HEK293 (cell line): ENCODE data around the gene POM121L2.

Source experiments
- CTCF ChIA-PET: fragments of 350-600 bp; formaldehyde crosslinking; extraction: SDS; loops from one replicate; lab custom pipeline; 2021; ENCODE audit warnings: antibody characterized with exemption; lab: Yijun Ruan, JAX
- POLR2A ChIA-PET: fragments of 300-600 bp; formaldehyde crosslinking; extraction: SDS; loops from one replicate; lab custom pipeline; 2020; ENCODE audit warnings: antibody characterized with exemption, inconsistent platforms; lab: Yijun Ruan, JAX
- H3K27ac ChIP-seq: fragments of 200-500 bp; sonication (Bioruptor generic); 2 replicates; pipeline ENCODE4 v1.5.1; 2014; ENCODE audit warnings: low read depth, low read length, control low read depth, inconsistent platforms; ENCODE audit errors: extremely low read depth
- H3K36me3 ChIP-seq, 2 experiments: fragments of 200-500 bp in 1 of 2; sonication (Bioruptor generic) in 1 of 2; 1 replicate in 1 of 2; 2 replicates in 1 of 2; pipeline ENCODE4 v1.5.1; 2014 to 2017; ENCODE audit warnings: inconsistent platforms in 2 of 2, low read length in 2 of 2; ENCODE audit not compliant: control insufficient read depth in 2 of 2, insufficient read depth in 1 of 2
- H3K4me1 ChIP-seq: fragments of 200-500 bp; sonication (Bioruptor generic); 2 replicates; pipeline ENCODE4 v1.5.1; 2014; ENCODE audit warnings: mild to moderate bottlenecking, low read length, inconsistent platforms; ENCODE audit not compliant: control insufficient read depth, insufficient read depth
- H3K4me3 ChIP-seq: 2 replicates; pipeline ENCODE4 v1.5.1; 2011; ENCODE audit warnings: low read depth, mild to moderate bottlenecking, control low read depth, low read length, moderate library complexity
- H3K9me3 ChIP-seq: fragments of 200-500 bp; sonication (Bioruptor generic); 2 replicates; pipeline ENCODE4 v1.5.1; 2014; ENCODE audit warnings: low read depth, low read length, inconsistent platforms; ENCODE audit not compliant: control insufficient read depth, insufficient read depth
- KLF9 ChIP-seq: fragments of 450-650 bp; formaldehyde crosslinking; IDR thresholded peaks from 2 replicates; pipeline ENCODE4 v1.5.1; 2016; ENCODE audit warnings: missing biosample characterization, missing genetic modification characterization, low read depth
- SCRT2 ChIP-seq: fragments of 450-650 bp; formaldehyde crosslinking; IDR thresholded peaks from 2 replicates; pipeline ENCODE4 v1.5.1; 2016; ENCODE audit warnings: missing biosample characterization, missing genetic modification characterization
- ZBTB17 ChIP-seq: fragments of 450-650 bp; formaldehyde crosslinking; IDR thresholded peaks from 2 replicates; pipeline ENCODE4 v1.5.1; 2016; ENCODE audit warnings: missing biosample characterization, missing genetic modification characterization
- ZBTB21 ChIP-seq: fragments of 450-650 bp; formaldehyde crosslinking; IDR thresholded peaks from 2 replicates; pipeline ENCODE4 v1.5.1; 2017; ENCODE audit warnings: missing biosample characterization, missing genetic modification characterization
- ZBTB7A ChIP-seq: fragments of 450-650 bp; formaldehyde crosslinking; IDR thresholded peaks from 2 replicates; pipeline ENCODE4 v1.5.1; 2016; ENCODE audit warnings: low read depth, missing biosample characterization, missing genetic modification characterization
- ZFP41 ChIP-seq: fragments of 450-650 bp; formaldehyde crosslinking; IDR thresholded peaks from 2 replicates; pipeline ENCODE4 v1.5.1; 2016; ENCODE audit warnings: missing biosample characterization, missing genetic modification characterization, borderline replicate concordance
- ZIC2 ChIP-seq: fragments of 450-650 bp; formaldehyde crosslinking; IDR thresholded peaks from 2 replicates; pipeline ENCODE4 v1.5.1; 2016; ENCODE audit warnings: missing biosample characterization, missing genetic modification characterization
- ZNF146 ChIP-seq: fragments of 450-650 bp; formaldehyde crosslinking; IDR thresholded peaks from 2 replicates; pipeline ENCODE4 v1.5.1; 2016; ENCODE audit warnings: missing biosample characterization, missing genetic modification characterization
- ZNF175 ChIP-seq: fragments of 450-650 bp; formaldehyde crosslinking; IDR thresholded peaks from 2 replicates; pipeline ENCODE4 v1.5.1; 2016; ENCODE audit warnings: missing biosample characterization, missing genetic modification characterization
- ZNF214 ChIP-seq: fragments of 450-650 bp; formaldehyde crosslinking; IDR thresholded peaks from 2 replicates; pipeline ENCODE4 v1.5.1; 2017; ENCODE audit warnings: missing biosample characterization, mild to moderate bottlenecking, missing genetic modification characterization, borderline replicate concordance
- ZNF266 ChIP-seq: fragments of 450-650 bp; formaldehyde crosslinking; IDR thresholded peaks from 2 replicates; pipeline ENCODE4 v1.5.1; 2016; ENCODE audit warnings: missing biosample characterization, missing genetic modification characterization, low read depth
- ZNF302 ChIP-seq: fragments of 450-650 bp; formaldehyde crosslinking; IDR thresholded peaks from 2 replicates; pipeline ENCODE4 v1.5.1; 2016; ENCODE audit warnings: missing biosample characterization, missing genetic modification characterization, low read depth
- ZNF416 ChIP-seq: fragments of 450-650 bp; formaldehyde crosslinking; IDR thresholded peaks from 2 replicates; pipeline ENCODE4 v1.5.1; 2016; ENCODE audit warnings: missing biosample characterization, missing genetic modification characterization
- ZNF426 ChIP-seq: fragments of 450-650 bp; formaldehyde crosslinking; IDR thresholded peaks from 2 replicates; pipeline ENCODE4 v1.5.1; 2017; ENCODE audit warnings: missing biosample characterization, missing genetic modification characterization, mild to moderate bottlenecking, inconsistent platforms, moderate library complexity
- ZNF433 ChIP-seq: fragments of 450-650 bp; formaldehyde crosslinking; IDR thresholded peaks from 2 replicates; pipeline ENCODE4 v1.5.1; 2016; ENCODE audit warnings: missing biosample characterization, missing genetic modification characterization, low read depth
- ZNF501 ChIP-seq: fragments of 450-650 bp; formaldehyde crosslinking; IDR thresholded peaks from 2 replicates; pipeline ENCODE4 v1.5.1; 2016; ENCODE audit warnings: missing biosample characterization, missing genetic modification characterization
- ZNF610 ChIP-seq: fragments of 450-650 bp; formaldehyde crosslinking; IDR thresholded peaks from 2 replicates; pipeline ENCODE4 v1.5.1; 2016; ENCODE audit warnings: missing biosample characterization, missing genetic modification characterization, borderline replicate concordance
- ZNF624 ChIP-seq: fragments of 450-650 bp; formaldehyde crosslinking; IDR thresholded peaks from 2 replicates; pipeline ENCODE4 v1.5.1; 2017; ENCODE audit warnings: missing biosample characterization, missing genetic modification characterization
- ZNF629 ChIP-seq: fragments of 450-650 bp; formaldehyde crosslinking; IDR thresholded peaks from 2 replicates; pipeline ENCODE4 v1.5.1; 2017; ENCODE audit warnings: missing biosample characterization, missing genetic modification characterization
- ZNF785 ChIP-seq: fragments of 450-650 bp; formaldehyde crosslinking; IDR thresholded peaks from 2 replicates; pipeline ENCODE4 v1.5.1; 2016; ENCODE audit warnings: missing biosample characterization, missing genetic modification characterization
- TF ChIP-seq, protein P1 (sequence below): fragments of 450-650 bp; formaldehyde crosslinking; IDR thresholded peaks from 2 replicates; pipeline ENCODE4 v1.5.1; 2016; ENCODE audit warnings: missing biosample characterization, missing genetic modification characterization
- TF ChIP-seq, protein P2 (sequence below): sonication (generic); formaldehyde crosslinking; IDR thresholded peaks from 2 replicates; pipeline ENCODE4 v1.8.1; 2022; ENCODE audit warnings: mild to moderate bottlenecking, moderate library complexity, missing genetic modification reagents
- TF ChIP-seq, protein P3 (sequence below): fragments of 450-650 bp; formaldehyde crosslinking; conservative IDR thresholded peaks from 2 replicates; pipeline ENCODE4 v1.5.1; 2016; ENCODE audit warnings: low read depth, missing biosample characterization, missing genetic modification characterization

The POM121L2 gene

DNA sequence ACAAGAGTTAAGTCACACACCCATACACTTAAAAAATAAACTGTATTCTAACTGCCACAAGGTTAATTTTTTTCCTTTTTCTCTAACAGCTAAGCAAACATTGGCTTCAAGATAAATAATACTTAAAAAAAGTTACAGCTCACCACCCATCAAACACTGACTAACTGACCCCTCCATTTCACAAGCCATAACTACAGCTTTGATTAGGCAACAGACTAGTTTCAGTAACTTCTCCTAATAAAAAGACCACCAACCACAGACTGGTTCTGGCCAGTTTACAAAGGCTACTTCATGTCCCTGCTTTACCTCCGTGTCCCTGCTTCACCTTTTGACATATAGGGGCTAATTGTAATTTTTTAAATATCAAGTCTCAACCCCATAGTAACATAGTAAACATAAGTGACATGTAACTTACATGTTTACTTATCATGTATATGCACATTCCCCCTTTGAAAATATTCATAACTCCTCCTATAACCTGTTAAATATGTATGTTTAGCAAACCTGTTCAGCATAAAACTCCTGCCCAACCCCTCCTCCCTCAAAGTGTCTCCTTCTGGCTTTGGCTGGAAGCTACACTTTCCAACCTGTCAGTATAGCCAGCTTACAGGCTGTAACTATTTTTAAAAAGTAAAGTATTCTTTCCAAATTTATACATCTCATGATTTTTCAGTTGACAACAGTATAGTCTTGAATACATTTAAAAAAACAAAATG is 15.1 kb upstream of the POM121L2 start:
- ChIA-PET CTCF (interaction anchor here (0.5 to 0.8 kb wide), 2 partner anchors 15 to 33 kb away, joined by 3 to 4 read pairs; no protein-coding TSS in a partner anchor), POLR2A (no interaction called here)
- Histone ChIP-seq H3K4me3 (no peak overlapping the region), H3K4me1 (no peaks in the 10 kb centered on the region), H3K27ac (no peak overlapping the region), H3K9me3 (no peaks in the 10 kb centered on the region), H3K36me3 (no peaks in the 10 kb centered on the region)
- TF ChIP-seq ZBTB21 (tag by site-specific recombination) (no peak), SCRT2 (tag by site-specific recombination) (no peak), KLF9 (tag by site-specific recombination) (no peak), ZNF629 (tag by site-specific recombination) (no peak), ZNF610 (tag by site-specific recombination) (no peak), ZNF416 (tag by site-specific recombination) (no peak), ZNF501 (no peak), ZNF175 (tag by site-specific recombination) (no peak), ZBTB17 (tag by site-specific recombination) (no peak), ZNF426 (tag by site-specific recombination) (no peak), ZNF214 (tag by site-specific recombination) (no peak), ZIC2 (tag by site-specific recombination) (no peak), ZBTB7A (no peak), ZNF266 (no peak), ZNF785 (no peak), ZFP41 (tag by site-specific recombination) (no peak), ZNF433 (tag by site-specific recombination) (no peak)
- TF ChIP-seq, protein P1, sequence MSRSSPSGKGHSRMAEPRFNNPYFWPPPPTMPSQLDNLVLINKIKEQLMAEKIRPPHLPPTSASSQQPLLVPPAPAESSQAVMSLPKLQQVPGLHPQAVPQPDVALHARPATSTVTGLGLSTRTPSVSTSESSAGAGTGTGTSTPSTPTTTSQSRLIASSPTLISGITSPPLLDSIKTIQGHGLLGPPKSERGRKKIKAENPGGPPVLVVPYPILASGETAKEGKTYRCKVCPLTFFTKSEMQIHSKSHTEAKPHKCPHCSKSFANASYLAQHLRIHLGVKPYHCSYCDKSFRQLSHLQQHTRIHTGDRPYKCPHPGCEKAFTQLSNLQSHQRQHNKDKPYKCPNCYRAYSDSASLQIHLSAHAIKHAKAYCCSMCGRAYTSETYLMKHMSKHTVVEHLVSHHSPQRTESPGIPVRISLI (tag by site-specific recombination): no peak
- TF ChIP-seq, protein P2, sequence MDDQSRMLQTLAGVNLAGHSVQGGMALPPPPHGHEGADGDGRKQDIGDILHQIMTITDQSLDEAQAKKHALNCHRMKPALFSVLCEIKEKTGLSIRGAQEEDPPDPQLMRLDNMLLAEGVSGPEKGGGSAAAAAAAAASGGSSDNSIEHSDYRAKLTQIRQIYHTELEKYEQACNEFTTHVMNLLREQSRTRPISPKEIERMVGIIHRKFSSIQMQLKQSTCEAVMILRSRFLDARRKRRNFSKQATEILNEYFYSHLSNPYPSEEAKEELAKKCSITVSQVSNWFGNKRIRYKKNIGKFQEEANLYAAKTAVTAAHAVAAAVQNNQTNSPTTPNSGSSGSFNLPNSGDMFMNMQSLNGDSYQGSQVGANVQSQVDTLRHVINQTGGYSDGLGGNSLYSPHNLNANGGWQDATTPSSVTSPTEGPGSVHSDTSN (CRISPR knock-in tag): no peak

DNA sequence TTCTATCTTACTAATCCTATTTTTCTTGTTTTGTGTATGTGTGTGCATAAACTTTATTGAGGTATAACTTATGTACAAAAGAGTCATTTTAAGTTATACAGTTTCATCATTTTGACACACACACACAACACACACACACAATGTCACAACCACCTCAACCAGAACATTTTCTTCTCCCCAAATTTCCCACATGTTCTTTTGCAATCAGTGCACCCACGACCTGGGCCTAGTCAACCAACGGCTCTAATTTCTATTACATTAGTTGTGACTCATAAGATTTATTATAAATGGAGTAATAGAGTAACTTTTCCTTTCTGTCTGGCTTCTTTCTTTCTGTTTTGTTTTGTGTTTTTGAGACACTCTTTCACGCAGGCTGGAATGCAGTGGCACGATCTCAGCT is 9.8 kb upstream of the POM121L2 start:
- ChIA-PET POLR2A (no interaction called here), CTCF (interaction anchor here (0.7 kb wide), 1 partner anchor 184 kb away, joined by 5 read pairs; no protein-coding TSS in a partner anchor)
- no peak for TF ChIP-seq ZNF146
- TF ChIP-seq ZNF501: no peak
- TF ChIP-seq ZNF624 (tag by site-specific recombination): no peak
- TF ChIP-seq, protein P3, sequence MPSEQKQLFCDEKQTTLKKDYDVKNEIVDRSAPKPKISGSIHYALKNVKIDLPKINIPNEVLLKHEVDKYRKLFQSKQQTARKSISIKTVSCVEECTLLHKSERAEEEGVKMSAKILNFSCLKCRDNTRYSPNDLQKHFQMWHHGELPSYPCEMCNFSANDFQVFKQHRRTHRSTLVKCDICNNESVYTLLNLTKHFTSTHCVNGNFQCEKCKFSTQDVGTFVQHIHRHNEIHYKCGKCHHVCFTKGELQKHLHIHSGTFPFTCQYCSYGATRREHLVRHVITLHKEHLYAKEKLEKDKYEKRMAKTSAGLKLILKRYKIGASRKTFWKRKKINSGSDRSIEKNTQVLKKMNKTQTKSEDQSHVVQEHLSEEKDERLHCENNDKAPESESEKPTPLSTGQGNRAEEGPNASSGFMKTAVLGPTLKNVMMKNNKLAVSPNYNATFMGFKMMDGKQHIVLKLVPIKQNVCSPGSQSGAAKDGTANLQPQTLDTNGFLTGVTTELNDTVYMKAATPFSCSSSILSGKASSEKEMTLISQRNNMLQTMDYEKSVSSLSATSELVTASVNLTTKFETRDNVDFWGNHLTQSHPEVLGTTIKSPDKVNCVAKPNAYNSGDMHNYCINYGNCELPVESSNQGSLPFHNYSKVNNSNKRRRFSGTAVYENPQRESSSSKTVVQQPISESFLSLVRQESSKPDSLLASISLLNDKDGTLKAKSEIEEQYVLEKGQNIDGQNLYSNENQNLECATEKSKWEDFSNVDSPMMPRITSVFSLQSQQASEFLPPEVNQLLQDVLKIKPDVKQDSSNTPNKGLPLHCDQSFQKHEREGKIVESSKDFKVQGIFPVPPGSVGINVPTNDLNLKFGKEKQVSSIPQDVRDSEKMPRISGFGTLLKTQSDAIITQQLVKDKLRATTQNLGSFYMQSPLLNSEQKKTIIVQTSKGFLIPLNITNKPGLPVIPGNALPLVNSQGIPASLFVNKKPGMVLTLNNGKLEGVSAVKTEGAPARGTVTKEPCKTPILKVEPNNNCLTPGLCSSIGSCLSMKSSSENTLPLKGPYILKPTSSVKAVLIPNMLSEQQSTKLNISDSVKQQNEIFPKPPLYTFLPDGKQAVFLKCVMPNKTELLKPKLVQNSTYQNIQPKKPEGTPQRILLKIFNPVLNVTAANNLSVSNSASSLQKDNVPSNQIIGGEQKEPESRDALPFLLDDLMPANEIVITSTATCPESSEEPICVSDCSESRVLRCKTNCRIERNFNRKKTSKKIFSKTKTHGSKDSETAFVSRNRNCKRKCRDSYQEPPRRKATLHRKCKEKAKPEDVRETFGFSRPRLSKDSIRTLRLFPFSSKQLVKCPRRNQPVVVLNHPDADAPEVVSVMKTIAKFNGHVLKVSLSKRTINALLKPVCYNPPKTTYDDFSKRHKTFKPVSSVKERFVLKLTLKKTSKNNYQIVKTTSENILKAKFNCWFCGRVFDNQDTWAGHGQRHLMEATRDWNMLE (tag by site-specific recombination): no peak
- TF ChIP-seq ZNF302 (tag by site-specific recombination): no peak
- Histone ChIP-seq H3K36me3 (no peaks in the 10 kb centered on the region), H3K9me3 (no peaks in the 10 kb centered on the region), H3K27ac (no peak overlapping the region), H3K4me1 (no peaks in the 10 kb centered on the region), H3K4me3 (no peak overlapping the region)
